AML-193 (cell line): Measurements from ENCODE around the gene ATP9B.
"Not testable (repeated sequence)": the region's sequence is repeated elsewhere in the genome, so short reads cannot be mapped to it uniquely, and the experiment has no call there.

Experiments used
- DNase-seq, 2 experiments: peaks; one replicate each; lab custom pipeline; 2025; lab: John Stamatoyannopoulos, UW

The ATP9B gene

DNA sequence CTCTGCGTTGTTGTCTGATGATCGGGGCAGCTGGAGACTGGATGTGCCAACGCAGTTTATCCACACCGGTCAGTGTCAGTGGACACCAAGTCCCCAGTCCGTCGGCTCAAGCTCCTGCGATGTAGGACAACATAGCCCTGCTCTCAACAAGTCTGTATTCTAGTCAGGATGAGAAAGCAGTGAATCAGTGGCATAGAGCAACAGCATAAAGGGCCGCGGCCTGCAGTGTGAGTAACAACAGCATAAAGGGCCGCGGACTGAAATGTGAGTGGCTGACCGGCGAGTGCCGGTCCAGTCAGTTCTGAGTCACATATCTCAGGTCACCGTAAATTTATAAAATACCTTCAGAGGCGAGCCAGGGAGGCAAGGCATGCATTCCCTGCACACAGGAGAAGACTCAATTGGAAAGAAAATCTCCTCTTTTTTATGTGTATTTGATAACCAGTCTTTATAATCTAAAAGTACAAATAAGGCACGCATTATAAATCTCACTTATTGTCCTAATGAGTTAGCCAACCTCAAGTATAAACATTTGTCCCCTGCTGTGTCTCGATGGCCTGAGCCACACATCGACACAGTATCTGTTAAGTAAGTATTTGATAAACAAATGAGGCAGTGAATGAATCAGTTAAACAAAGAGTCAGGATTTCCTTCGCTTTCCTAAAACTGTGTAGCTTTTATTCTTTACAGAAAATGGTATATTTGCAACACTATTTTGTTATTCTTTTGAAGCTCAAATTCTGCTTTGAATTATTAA, 292.8 kb downstream of the ATP9B start:
- DNase-seq = no peak

DNA sequence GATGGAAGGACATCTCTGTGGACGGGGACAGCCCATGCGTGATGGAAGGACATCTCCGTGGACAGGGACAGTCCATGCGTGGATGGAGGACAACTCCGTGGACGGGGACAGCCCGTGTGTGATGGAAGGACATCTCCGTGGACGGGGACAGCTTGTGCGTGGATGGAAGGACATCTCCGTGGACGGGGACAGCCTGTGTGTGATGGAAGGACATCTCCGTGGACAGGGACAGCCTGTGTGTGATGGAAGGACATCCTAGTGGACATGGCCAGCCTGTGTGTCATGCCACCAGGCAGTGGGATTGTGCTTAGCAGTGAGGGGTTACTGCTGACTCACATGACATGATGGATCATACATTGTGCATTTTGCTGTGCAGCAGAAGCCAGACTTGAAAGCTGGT, 296.5 kb downstream of the ATP9B start:
- DNase-seq = no peak

DNA sequence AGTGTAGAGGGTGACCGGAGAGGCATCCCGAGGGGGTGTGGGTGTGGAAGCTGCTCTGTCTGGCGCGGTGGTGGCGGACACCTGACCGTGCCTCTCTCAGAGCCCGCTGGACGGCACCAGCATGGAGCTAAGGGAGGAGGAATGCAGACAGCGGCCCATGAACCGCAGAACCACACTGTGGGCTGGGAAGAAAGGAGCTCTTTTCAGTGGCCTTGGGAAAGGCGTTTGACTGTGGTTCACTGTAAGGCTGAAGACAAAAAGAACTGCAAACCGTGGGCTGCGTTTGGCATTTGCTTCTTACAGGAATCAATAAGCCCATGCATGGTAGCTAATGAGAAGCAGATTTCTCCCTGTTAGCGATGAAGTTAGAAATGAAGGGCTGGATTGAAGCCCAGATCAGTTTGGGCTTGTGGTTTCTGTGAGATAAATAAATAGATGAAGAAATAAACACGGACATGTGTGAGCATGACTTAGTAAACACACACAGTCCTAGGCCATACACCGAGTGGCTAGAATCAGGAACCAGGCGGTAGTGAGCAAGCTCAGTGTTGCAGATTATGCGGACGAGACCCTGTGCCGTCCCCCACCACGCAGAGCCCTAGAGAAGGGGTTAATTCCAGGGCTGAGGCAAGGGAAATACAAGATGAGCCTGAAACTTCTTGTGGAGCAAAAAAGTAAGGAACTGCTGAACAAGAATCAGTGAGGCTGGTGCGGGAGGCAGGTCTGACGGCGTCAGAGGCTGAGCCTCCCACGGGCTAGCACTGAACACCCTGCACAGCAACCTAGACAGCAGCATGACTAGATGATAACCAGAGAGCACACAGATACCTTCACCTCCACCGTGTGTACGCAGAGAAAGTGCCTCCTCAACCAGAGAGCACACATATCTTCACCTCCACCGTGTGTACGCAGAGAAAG, 297.2 kb downstream of the ATP9B start:
- no peak for DNase-seq

DNA sequence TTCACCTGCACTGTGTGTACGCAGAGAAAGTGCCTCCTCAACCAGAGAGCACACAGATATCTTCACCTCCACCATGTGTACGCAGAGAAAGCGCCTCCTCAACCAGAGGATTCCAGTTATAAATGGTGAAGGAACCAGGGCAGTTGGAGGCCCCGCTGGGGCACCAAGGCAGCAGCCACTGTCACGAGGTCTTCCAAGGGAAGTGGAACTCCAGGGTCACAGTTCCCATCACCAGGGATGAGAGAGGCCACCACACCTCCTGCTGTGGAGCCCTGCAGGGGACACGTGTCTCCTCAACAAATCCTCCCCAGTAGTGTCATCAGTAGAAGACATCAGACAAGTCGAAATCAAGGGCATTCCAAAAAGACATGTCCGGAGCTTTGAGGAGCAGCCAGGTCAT, 298.3 kb downstream of the ATP9B start:
- no peak for DNase-seq

DNA sequence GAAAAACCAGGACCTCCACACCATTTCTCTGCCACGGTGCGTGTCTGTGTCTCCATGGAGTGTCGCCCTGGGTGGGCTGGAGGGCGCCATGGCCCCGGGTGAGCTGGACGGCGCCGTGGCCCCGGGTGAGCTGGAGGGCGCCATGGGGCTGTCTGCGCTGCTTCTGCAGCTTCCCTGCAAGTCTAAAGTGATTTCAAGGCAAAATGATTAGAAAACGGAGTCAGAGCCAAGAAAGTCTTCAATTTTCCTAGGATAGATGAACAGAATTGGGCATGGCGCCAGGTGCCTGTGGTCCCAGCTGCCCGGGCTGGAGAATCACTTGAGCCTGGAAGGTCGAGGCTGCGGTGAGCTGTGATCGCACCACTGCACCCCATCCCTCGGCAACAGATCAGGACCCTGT, 298.8 kb downstream of the ATP9B start:
- no peak for DNase-seq

DNA sequence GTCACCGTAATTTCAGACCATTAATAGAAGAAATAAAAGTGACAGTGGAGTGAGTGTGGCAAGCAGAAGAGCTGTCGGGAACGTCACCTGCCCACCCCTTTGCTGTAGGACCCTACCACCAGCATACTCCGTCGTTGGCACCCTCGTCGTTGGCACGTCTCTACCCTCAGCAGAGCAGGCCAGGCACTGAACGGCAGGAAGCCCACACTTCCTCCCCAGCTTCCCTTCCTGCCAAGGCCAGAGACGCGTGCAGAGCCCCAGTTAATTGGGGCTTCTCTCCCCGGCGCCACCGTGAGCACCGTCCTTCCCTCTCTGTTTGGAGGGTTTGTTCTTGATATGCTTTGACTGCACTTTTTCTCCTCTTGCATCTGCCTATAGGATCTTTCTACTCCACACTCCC, 299.5 kb downstream of the ATP9B start:
- DNase-seq = no peak

DNA sequence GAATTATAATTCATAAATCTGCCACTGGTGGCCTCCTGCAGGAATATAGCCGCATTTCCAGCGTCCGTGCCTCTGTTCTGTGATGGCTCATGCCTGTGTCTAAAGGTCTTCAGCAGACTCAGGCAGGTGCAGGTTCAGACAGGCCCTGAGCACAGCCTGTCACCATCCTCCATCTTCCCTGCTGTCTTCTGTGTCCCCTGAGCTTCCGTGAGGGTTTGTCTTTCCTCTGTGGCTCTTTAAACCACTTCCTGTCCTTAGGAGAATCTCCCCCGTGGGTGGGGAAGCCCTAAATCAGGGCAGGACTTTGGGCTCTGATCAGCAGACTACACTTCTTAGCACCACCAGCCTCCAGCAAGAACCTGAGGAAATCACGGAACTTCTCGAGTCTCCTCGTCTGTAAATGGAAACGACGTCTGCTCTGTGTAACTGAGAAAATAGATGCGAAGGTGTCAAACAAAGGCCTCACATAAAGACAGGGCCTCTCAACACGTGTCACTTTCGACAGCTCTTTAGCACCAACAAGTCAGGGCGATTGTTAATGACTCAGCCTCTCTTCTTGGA, 302.4 kb downstream of the ATP9B start:
- no peak for DNase-seq

DNA sequence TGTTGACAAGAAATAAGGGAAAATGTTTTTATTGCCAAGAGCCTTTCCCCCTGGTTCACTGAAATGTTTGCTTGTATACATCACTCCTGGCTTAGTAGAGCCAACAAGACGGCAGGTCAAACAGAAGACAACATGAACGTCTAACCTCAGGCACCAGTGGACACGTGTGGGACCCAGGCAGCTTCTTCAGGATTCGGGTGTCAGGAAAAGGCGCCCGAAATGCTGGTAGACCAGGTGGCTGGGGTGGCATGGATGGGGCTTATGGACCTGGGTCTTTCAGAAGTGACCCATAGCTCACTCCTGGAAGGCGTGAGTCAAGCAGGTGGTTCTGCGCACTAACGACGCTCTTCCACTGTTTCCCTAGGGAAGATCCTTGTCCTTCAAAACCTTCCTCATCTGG, 303.3 kb downstream of the ATP9B start:
- no peak for DNase-seq

DNA sequence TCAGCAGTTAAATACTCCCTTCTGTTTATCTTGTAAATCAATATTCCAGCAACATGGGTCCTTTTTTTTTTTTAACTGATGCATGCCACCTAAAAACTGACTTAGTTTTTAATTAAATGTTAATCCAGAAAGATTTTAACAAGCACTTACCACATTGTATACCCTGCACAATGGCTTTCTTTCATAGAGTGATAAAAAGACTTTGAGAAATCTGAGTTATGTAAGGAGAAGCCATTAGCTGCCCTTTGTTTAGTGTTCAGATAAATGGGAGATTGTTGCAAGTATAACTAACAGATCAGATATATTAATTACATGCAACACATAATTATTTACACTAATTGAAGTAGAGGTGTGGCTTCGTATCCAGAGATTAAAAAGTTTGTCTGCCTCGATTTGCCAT, 303.8 kb downstream of the ATP9B start:
- DNase-seq = no peak

DNA sequence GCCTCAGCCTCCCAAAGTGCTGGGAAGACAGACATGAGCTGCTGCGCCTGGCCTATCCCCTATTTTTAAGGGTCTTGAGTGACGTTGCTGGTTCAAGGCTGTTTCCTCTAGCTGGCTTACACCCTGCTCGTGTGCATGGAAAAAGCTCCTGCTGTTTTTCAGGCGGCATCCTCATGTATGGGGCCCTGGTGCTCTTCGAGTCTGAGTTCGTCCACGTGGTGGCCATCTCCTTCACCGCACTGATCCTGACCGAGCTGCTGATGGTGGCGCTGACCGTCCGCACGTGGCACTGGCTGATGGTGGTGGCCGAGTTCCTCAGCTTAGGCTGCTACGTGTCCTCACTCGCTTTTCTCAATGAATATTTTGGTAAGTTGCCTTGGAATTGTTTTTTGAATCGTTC, 304.5 kb downstream of the ATP9B start:
- DNase-seq = no peak

DNA sequence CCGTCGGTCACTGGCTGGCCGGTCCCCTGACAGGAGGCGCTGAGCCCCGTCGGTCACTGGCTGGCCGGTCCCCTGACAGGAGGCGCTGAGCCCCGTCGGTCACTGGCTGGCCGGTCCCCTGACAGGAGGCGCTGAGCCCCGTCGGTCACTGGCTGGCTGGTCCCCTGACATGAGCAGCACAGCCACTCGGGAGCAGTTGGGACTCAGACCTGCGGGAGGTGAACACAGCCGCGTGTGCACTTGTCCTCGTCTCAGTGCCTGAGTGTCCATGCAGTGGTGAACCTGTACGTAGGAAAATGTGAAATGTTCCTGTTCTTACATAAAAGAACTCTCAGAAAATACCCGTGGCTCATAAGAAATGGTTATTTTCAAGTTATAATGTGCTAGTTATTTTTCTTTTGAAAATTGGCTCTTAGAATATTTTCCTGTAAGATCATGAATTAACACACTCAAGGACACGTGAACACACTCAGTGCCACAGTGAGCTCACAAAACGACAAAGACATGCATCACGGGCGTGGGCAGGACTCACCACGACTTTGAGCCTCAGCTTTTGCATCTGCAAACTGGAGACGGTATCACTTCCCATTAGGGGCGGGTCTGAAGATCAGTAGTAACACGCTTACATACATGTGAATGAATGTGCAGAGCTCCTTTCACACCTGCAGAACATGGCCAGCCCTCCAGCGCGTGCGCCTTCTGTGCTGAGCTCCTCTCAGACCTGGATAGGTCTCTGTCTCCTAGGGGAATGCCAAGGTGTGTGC, 305.4 kb downstream of the ATP9B start:
- DNase-seq = no peak

DNA sequence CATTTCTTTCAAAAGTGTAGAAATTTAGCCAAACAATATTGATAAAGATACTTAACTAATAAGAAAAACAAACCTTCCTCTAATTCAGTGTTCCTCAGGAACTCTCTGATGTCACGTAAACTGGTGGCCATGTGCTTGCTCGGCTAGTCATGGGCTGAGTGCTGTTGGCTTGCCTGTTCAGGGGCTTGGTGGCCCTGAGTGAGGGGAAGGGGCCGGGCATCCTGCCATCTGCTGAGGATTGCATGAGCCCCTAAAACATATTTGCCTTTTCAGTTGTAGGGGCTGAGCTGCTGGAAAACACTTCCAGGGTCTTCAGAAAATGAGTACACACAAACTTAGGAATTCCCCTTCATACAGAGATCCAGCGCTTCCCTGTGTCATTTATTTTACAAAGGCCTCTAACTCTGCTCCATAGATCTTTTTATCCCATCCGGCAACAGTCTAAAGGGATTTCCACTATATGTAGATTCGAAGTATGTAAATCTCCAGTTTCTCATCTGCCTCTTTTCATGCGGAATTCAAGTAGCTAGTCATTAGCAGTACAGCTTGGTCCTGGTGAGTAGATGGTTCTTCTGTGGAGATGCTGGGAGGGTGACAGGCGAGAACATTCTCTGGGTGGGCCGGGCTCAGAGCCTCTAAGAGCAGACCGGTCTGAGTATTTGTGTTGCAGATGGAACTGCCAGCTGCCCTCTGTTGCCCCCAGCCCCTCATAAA, 306.4 kb downstream of the ATP9B start:
- no peak for DNase-seq

DNA sequence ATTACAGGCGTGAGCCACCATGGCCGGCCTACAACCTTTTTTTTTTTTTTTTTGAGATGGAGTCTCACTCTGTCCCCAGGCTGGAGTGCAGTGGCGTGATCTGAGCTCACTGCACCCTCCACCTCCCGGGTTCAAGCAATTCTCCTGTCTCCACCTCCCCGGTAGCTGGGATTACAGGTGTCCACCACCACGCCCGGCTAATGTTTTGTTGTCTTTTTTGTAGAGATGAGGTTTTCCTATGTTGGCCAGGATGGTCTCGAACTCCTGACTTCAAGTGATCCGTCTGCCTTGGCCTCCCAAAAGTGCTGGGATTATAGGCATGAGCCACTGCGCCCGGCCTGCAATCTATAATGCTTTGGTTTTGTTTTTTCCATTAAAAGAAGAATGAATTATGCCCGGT, 307.5 kb downstream of the ATP9B start:
- DNase-seq = not testable (repeated sequence)

DNA sequence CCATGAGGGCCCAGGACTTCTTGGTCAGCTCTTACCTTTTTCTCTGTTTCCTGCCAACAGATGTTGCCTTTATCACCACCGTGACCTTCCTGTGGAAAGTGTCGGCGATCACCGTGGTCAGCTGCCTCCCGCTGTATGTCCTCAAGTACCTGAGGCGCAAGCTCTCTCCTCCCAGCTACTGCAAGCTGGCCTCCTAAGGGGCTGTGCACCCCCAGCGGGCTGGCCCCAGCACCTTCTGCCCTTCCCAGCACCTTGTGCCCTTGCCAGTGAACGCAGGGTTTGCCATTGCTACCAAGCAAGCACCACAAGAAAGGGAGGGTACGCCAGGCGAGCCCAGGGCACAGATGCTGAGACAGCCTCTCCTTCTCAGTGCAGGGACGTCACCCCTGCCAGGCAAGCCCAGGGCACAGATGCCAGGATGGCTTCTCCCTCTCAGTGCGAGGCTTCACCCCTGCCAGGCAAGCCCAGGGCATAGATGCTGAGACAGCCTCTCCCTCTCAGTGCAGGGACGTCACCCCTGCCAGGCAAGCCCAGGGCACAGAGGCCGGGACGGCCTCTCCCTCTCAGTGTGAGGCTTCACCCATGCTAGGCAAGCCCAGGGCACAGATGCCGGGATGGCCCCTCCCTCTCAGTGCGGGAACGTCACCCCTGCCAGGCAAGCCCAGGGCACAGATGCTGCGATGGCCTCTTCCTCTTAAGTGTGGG, 308.1 kb downstream of the ATP9B start:
- no peak for DNase-seq

DNA sequence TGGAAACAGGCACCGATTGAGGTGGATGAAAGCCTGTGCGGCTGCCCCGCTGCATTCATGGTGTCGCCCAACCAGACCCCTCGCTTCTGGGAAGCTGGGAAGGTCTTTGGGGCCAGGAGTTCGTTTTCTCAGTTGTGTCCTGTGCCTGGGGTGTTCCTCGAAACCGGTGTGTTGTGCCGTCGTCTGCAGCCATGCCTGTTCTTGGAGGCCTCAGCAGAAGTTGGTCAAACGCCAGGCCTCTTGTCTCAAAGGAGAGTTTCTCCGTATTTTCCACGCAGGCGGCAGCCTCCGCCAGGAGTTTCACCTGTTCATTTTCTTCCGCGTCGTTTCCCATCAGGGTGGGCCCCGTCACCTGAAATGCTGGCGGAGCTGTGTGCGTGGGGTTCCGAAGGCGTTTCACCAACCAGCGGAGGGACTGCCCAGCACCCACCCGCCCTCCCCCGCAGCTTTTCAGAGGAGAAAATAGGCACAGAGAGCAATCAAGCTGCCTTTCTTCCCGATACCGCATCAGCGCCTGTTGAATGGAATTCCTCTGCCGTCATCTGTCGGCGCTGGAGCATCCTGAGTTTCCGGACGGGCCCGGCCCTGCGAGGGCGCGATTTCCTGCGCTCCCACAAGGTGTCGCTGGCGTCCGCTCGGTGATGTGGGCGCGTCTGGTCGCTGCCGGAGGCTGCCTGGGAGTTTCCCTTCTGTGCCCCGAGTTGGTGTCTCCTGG, 309.5 kb downstream of the ATP9B start:
- no peak for DNase-seq

DNA sequence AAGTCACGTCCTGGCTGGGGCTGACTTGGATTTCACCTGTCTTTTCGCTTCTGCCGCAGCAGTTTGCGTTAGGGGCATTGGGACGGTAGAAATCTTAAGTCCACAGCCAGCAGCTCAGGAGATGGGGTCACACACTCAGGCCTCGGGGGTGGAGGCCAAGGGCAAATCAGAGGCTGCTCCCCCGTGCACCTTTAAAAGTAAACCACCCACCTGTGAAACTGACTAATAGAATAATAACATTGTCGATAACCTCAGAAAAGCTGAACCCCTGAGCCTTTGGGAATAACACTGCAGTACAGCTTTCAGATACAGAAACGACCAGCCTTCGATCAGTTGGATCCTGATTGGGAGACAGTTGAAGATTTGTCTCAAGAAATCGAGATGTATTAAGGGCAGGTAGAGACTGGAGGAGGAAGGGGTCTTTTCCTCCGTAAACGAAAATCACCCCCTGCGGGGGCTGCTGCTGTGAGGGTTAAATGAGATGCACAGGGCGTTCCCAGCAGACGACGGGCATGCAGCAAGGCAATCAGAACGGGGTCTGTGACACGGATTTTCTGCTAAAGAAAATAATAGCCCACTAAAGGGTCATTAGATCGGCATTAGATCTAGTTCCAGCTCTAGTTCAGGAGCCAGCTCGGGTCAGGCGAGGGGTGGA, 310.2 kb downstream of the ATP9B start:
- no peak for DNase-seq

DNA sequence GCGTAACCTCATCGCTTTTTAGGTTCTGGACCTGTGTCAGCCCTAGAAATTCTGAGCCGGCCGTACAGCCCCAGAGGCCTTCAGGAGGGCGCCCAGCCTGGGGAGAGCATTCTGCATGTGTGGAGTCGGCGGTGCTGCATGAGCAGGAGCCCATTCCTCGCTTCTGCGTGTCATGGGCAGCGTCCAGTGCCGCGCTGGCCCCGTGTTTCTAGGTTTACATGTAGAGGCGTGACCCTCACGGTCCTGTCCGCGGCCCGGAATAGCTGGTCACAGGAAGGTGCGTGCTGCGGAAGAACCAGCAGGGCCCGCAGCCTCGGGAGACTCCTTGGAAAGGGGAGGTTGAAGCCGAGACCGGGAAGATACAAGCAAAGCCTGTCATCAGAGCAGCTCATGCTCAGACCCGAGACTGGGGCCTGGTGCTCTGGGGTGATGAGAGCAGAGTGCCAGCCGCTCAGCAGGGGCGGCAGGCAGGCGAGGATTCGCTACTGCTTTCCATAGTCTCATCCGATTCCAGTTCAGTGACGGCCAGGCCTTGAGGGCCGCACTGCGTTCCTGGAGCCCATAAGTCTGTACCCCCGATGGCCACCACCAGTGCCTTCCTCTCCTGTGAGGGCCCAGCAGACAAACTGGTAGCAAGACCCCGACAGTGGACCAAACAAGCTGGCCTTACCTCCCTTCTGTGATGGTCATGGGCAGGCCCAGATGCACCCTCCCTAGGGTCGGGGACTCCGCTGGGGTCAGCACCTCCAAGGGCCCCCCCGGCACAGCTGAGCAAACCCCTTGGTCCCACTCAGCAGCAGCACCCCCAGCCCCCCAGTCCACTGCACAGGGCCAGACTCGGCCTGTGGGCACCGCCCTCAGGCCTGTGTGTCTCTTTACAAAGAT, 311.0 kb downstream of the ATP9B start:
- no peak for DNase-seq
